NCI-H146 treated with DMSO at 0.1 percent for 48 hours (cell line): ENCODE results near the gene SORBS2.

Experiments used
- DNase-seq: peaks from one replicate; lab custom pipeline; 2025; ENCODE audit not compliant: unreplicated experiment; lab: John Stamatoyannopoulos, UW

SORBS2 gene

DNA sequence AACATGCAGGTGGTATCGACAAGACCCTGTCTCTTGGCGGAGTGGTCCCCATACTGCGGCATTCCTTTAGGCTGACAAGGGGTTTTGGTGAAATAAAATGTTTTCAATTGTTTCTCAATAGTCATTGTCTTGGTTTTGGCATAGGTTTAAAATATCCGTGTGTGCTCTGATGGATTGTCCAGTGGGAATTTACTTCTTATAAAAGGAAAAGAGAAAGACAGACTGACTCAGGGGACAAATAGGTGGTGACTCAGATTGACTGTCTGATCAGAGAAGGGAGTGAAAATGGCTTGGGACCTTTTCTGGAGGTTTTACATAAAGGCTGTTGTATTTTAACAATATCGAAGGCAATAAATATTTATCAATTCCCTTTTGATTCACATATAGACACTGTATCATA is 129.8 kb downstream of the SORBS2 start:
- no peak for DNase-seq

DNA sequence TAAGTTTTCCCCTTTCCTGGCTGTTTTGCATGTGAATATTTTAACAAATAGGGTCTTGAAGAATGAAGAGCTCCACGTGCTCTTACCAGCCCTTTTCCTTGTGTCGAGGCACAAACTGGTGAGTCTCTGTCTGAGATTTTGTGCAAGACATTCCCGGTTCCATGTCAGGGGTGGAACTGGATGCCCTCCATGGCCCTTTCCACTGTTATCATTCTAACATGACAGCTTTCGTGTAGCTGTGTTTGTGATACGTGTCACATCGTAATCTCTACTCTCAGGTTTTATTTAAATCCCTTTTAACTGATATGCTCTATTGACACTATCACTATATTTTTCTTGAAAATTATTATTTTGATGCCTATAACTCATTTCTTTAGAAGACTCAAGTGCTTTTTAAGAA is 130.4 kb downstream of the SORBS2 start:
- no peak for DNase-seq

DNA sequence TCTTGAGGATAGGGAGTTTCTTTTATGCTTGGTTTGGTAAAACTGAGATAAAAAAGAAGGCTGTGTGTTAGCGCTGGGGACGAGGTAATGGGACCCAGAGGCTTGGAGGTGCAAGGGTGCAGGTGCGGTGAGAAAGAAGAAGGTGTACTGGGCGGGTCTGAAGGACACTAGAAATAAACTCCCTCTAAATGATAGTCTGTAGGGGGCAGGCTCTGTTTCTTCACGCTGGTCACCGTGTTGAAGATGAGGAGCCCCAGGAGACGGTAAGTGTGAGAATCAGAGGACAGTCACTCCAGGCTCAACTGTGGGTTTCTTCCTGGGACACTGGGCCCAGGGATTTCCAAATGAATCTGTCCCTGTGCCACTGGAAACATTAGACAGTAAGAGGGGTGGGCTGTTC is 131.4 kb downstream of the SORBS2 start:
- no peak for DNase-seq

DNA sequence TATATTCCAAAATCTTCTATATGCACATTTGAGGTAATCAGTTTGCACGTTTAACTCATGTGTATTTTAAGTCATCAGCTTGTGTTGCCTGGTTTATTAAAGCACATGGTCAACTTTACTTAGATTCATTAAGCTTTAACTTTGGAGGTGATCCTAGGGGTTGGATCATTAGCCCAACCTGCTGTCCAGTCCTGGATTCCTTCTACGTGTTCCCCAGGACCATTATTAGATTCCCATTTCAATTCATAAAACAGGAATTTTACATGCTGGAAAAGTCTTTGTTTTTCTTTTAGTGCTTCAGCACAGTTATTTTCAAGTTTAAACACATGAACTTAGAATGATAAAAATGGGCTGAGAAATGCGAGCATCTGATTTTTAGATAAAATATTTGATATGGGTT is 132.5 kb downstream of the SORBS2 start:
- no peak for DNase-seq

DNA sequence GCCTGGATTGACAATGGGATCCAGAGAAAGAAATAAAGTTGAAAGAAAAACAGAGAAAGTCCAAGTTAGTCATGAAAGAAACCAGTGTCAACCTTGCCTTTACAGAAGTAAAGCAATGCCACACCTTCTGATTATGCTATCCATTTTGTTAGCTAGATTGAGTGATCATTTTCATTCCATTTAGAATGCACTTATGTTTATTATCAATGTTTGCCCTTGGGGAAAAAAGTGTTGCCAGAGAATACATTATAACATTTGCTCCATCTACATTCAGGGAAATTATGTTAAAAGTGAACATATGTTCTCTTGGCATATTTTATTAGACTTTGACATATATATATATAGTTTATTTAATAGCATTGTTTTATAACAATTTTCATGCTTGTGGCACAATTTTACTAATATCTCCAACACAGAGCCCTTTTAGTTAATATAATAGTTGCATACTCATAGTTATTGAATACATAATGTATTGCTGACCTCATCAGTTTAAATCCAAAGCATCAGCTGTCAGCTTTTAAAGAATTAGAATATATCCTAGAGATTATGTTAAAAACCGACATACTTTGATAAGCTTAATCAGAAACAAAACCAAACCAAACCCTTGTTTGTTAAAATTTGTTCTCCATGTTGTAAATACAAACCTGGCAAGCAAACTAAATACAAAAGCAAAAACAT is 134.2 kb downstream of the SORBS2 start:
- no peak for DNase-seq

DNA sequence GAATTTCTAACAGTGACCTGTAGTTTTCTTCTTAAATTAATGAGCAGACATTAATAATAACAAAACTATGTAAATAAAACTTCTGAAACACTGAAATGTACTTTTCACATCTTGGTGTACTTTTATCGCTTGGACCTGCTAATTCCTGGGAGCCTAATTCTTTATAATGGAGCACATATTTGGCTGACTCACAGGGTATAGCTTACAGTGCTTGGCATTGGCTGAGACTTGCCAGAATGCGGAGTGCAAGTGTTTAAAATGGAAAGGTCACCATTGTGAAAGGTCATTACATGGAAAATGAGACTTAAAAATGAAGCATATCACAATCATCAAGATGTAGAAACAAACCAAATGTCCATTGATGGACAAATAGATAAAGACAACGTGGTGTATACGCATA is 139.4 kb downstream of the SORBS2 start:
- DNase-seq = no peak

DNA sequence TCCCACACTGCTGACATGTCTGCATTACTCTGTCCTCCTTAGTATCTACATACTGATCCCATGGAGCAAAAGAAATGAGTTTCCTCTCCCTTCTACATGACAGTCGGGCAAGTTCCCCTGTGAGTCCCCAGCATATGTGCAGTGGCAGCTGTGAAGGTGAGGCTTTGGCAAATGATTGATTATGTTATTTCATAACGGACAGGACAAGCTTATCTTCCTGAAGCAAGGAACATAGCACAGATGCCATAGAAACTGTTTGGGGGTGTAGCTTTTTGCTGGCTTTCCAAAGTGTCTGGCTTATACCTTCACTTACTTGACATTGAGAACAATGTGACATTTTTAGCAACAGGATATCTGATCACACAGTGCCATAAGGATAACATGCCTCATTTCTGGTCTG is 139.8 kb downstream of the SORBS2 start:
- no peak for DNase-seq

DNA sequence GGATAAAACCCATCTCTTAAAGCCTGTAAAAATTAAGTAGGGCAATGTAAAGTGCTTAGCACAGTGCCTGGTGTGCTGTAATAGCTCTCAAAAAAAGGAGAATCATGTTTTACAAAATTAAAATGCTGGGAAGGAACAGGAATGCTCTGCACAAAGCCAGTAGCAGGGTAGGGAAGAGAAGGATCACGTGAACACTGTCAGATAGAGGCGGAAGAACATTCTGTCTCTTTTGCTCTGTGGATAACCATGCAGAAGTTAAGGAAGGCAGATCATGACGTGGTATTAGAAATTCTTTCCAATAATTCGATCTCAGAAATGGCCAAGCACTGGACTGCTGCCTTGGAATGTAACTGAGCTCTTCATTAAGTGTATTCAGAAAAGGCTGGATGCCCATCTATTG is 140.5 kb downstream of the SORBS2 start:
- DNase-seq = no peak

DNA sequence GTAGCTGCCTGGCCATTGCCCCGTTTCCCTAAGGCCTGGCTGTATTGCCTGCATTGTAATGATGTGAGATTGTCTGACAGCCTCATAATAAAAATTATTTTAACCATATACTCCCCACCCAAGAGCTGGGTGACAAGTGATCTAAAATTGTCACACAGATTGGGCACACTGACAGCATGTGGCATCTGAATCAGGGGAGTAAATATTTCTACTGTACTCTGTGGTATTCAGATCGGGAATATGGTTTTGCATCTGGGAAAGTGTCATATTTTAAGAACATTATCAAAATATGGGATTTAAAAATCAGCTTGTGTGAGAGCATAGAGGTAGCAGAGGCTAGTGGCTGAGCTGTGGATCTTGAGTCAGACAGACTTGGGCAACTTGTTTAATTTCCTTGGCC is 140.9 kb downstream of the SORBS2 start:
- no peak for DNase-seq

DNA sequence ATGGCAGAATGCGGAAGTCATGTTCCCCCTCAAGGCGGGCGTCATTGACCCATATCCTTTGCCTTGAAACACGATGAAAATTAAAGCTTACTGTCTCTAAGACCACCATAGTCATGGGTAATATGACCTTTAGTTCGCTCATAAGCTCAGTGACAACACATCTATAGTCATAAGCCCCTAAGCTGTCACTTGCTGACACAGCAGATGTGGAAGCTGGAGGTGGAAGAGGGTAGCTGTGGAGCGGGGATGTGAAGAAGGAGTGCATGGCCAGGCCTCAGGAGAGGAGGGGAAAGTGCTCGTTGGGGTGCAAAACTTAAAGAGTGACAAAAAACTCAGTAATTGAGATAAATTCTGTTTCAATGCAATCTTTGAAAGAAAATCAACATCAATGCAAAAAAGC is 142.7 kb downstream of the SORBS2 start:
- no peak for DNase-seq

DNA sequence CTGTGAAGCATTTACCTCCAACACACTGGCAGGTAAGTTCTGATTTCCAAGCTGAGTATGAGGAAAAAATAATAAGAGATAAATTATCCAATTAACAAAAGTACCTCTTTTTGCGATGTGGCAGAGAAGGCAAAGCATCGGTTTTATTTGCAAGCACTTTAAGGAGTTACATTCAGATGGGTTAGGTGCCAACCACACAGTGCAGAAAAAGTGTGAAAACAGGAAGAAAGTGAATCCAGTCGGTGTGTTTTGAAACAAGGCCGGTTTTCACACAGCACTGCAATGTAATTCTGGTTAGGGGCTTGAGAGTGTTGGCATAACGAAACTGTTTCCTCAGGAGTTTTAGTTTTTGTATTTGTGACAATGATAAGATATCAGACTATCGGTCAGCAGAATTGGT is 145.8 kb downstream of the SORBS2 start:
- DNase-seq = no peak

DNA sequence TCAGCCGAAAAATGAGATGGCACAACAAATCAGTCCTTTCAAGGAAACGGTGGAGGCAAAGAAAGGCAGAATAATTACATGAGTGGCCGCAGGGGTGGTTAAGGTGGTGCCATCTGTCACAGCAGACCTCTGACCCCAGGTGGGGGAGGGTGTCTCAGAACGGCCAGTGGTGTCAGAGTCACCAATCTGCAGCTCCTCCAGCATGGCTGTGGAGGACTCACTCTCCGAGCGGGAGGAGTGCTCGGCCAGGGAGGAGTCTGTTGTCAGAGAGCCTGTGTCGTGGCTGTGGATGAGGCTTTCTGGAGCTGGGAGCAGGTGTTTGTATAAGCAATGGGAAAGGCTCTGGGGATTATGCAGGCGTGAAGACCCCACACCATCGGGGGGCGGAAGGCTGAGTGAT is 146.3 kb downstream of the SORBS2 start:
- DNase-seq = no peak

DNA sequence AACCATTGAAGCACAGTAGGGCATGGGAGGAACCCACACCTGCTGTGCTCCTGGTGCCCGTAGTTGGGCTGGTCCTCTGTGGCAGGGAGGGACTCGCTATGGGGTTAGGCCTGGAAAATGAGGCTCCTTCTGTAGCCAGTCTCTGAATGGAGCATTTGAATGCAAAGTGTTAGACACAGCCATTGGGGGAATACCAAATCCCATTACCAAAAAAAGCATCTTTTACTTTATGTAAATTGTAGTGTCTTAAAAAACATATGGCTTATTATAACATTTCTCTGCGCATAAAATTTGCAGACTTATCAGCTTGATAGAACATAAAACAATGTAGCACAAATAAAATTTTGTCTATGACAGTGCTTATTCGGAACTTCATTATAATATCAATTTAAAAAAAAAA is 147.5 kb downstream of the SORBS2 start:
- no peak for DNase-seq

DNA sequence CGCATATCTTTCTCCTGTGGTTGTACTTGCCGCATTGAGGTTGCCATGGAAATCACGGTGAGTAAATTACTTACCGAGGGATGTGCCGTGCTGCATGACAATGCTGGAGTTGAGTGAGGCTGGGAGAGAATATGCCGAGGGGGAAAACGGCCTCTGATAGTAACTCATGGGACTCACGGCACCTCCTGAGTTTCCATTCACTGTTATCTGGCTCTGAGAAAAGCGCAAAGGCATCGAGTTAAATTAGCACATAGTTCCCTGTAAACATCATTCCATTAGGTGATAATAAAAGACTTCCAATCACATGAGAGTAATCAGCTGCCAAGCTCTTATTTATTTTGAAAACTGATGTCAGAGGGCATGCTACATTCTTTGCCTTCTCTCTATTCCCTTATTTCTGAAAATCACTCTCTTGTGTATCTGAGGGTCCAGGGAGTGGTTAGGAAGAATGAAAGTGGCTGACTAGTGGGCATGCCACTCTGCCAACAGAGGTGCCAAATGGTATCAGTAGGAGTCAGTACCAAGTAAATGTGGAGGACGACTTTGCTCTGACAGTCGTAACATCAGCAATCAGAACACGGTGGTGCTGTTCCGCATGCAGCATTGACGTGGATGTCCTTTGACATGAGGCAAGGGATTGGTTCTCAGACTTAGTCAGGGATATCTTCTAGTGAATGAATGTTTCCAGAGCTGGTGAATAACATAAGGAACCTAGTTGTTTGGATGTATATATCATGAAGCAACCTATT is 149.8 kb downstream of the SORBS2 start:
- no peak for DNase-seq

DNA sequence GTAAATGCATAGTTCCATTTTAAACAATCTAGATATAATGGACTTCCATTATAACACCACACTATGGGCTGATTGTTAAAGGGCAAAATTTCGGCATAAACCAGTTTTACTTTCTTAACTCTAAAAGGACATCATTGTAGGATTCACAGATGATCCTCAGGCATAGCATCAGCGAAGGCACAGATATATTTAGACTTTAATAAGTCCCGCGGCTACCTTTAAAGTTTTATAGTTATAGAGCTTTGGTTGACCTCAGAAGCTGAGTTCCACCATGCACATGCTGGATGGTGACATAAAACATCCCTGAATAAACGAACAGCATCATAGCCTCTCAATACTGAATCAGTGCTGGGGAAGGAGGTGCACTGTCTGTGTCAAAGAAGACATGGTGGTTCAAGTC is 151.7 kb downstream of the SORBS2 start:
- no peak for DNase-seq

DNA sequence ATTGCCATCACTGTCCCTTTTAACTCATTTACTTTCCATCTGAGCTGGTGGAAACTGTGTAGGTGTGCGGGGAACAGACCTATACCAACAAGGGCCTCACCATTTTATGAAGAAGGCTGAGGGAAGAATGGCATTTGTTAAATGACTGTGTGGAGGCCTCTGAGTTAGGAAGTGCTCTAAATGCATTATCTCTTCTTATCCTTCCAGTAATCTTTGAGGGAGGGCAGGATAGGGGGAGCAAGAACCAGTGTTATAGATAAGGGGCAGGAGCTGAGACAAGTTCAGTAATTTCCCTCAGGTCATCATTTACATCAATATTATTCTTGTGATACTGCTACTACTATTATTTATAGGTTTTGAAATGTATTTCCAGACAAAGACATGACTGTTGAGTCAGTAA is 154.3 kb downstream of the SORBS2 start:
- DNase-seq = no peak

DNA sequence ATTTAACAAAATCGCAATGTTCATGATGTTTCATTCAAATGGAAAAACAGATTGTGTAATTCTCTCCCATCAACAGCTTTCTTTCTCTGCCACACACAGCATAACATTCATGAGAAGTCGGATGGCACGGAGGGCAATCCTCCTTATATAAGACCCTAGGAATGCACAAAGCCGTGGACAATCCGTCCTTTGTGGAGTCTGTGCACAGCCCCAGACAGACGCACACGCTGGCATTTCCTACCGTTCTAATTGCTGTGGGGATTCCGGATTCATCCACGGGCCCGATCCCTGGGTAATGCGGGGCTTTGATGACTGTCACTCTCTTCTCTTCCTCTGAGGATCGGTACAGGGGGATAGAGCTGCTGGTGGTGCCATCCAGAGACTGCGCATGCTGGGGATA is 154.8 kb downstream of the SORBS2 start:
- DNase-seq = no peak

DNA sequence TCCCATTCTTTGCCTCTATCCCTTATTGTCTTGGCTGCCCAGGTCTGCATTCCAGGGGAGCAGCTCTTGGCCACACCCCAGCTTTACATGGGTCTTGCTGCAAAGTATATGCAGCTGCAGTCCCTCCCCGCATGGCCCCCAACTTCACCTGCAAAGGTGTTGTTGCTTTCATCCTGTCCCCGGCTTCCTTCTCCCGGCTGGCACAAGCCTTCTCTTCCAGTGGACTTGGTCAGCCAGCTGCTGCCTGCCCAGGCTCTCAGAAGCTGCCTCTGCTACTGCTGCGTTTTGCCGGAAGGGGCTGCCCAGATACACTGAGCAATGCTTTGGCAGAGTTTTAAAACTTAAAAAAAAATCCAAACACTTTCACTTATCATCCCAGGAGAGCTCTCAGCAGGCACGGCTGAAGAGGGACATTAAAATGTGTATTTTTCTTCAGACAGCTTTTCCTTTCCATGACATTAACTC is 155.5 kb downstream of the SORBS2 start:
- DNase-seq = no peak

DNA sequence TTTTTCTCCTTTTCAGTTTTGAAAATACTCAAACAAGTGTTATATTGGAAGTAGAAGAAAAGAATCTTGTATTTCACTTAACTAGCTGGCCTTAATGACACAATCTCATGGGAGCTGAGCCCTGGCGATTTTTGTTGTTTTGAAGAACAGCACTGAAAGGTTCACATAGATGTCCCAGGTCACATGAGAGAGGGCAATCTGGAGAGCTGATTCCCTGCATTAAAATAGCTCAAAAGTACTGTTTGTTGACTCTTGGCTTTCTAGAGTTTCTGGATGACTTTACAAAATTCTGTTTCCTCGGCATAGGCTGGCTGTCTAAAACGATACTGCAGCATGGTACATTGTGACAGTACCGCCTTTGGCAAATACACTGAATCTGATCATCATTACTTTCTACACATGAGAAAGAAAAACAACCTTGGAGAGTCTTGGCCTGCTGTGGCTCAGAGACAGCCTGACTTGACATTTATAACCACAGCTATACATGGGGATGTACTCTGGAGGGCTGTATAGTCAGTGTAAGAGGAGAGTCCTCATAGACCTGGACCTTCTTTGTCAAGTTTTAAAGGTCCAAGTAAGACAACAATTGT is 156.9 kb downstream of the SORBS2 start:
- no peak for DNase-seq

DNA sequence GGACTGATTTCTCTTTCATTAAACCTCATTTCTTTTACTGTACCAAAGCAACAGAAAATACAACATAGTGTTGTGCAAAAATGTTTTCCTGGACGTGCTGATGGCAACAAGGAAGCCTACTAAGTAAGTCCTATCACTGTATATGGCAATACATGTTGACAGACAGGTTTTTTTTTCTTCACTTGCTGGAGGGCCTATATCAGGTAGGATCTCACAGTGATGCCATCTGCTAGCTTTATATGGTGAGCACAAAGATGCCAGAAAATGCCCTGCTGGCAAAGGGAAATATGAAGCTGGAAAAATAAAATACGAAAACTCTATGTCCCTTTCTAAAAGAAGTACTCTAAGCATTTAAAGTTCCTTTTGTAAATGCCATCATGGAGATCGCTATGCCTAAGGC is 157.7 kb downstream of the SORBS2 start:
- DNase-seq = no peak

DNA sequence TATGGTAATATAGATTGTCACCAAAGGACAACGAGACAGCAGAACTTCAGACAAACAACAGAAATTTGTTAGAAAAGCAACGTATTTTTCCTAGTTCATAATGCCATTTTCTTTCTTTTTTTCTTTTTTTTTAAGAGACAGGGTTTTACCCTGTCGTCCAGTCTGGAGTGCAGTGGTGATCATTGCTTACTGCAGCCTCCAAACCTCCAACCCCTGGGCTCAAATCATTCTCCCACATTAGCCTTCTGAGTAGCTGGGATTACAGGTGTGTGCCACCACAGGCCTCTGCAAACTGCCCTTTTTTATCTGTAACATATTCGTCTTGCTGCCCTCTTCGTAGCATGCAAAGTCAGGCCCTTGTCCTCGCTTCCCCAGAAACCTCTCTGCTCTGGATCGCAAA is 160.1 kb downstream of the SORBS2 start:
- no peak for DNase-seq

DNA sequence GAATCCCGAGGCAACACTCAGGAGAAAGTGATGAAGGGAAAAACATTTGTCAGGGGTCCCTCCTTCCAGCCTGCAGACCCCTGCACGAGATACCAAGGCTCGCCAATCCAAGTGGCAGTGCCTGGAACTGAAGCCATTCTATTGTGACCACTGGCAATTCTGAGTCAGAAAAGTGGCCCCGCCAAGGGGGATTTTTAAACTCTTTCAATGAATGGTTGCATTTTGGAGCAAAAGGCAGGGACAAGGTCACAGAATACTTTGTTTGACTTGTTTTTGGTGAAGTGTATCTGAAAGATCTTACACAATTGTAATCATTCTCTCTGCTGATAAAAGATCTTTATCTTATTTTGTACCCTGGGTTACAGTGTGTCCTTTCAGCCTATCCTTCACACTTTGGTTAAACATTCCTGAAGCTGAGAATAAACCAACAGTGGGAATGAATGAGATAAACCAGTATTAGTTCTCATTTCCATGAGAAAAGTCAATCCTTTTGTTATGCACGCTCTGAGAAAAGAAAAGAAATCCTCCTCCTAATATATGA is 160.8 kb downstream of the SORBS2 start:
- no peak for DNase-seq
